ENCODE measurements around the gene PJA1.
A peak's percentile ranks its signal among the peaks of the same experiment; 100 is the strongest.

The PJA1 gene

GRCh38 chrX:69165087-69165651 lies at the start of gene PJA1:
Gene PJA1 (minus strand): TSS chrX:69165453. CDS start chrX:69163073, 2,380 bp downstream.
- peak; percentile 55 for DNase-seq (ENCODE audit: low read depth)

GRCh38 chrX:69214463-69214862 lies 49.2 kb upstream of the PJA1 start:
- DNase-seq (ENCODE audit: low read depth), result no peak

GRCh38 chrX:69211701-69212100 lies 46.4 kb upstream of the PJA1 start:
- no peak for DNase-seq (ENCODE audit: low read depth)

- DNase-seq (ENCODE audit: low read depth), result no peak
These were observed 45.3 kb upstream of the PJA1 start for GRCh38 chrX:69210581-69210980.

- DNase-seq (ENCODE audit: low read depth), result no peak
These were observed 42.0 kb upstream of the PJA1 start for GRCh38 chrX:69207216-69207615.

GRCh38 chrX:69203638-69204037 lies 38.4 kb upstream of the PJA1 start:
- DNase-seq (ENCODE audit: low read depth), result no peak

- no peak for DNase-seq (ENCODE audit: low read depth)
These were observed 32.4 kb upstream of the PJA1 start for GRCh38 chrX:69197690-69198089.

GRCh38 chrX:69196666-69197065 lies 31.4 kb upstream of the PJA1 start:
- DNase-seq (ENCODE audit: low read depth), result no peak

GRCh38 chrX:69195810-69196209 lies 30.6 kb upstream of the PJA1 start:
- no peak for DNase-seq (ENCODE audit: low read depth)

GRCh38 chrX:69195192-69195591 lies 29.9 kb upstream of the PJA1 start:
- DNase-seq (ENCODE audit: low read depth), result no peak

- no peak for DNase-seq (ENCODE audit: low read depth)
These were observed 27.4 kb upstream of the PJA1 start for GRCh38 chrX:69192603-69193002.

- no peak for DNase-seq (ENCODE audit: low read depth)
These were observed 24.5 kb upstream of the PJA1 start for GRCh38 chrX:69189576-69190371.

GRCh38 chrX:69186651-69187050 lies 21.4 kb upstream of the PJA1 start:
- no peak for DNase-seq (ENCODE audit: low read depth)

- no peak for DNase-seq (ENCODE audit: low read depth)
These were observed 20.6 kb upstream of the PJA1 start for GRCh38 chrX:69185886-69186285.

- DNase-seq (ENCODE audit: low read depth), result no peak
These were observed 19.9 kb upstream of the PJA1 start for GRCh38 chrX:69185141-69185540.

GRCh38 chrX:69182818-69183380 lies 17.6 kb upstream of the PJA1 start:
- no peak for DNase-seq (ENCODE audit: low read depth)

GRCh38 chrX:69179380-69179911 lies 14.2 kb upstream of the PJA1 start:
- DNase-seq (ENCODE audit: low read depth), result no peak

GRCh38 chrX:69178592-69178991 lies 13.3 kb upstream of the PJA1 start:
- no peak for DNase-seq (ENCODE audit: low read depth)

- no peak for DNase-seq (ENCODE audit: low read depth)
These were observed 12.4 kb upstream of the PJA1 start for GRCh38 chrX:69177511-69178162.

- DNase-seq (ENCODE audit: low read depth), result no peak
These were observed 10.8 kb upstream of the PJA1 start for GRCh38 chrX:69176053-69176452.

- DNase-seq (ENCODE audit: low read depth), result no peak
These were observed 8.7 kb upstream of the PJA1 start for GRCh38 chrX:69173906-69174305.

- DNase-seq (ENCODE audit: low read depth), result no peak
These were observed 7.7 kb upstream of the PJA1 start for GRCh38 chrX:69172937-69173336.

- no peak for DNase-seq (ENCODE audit: low read depth)
These were observed 5.1 kb upstream of the PJA1 start for GRCh38 chrX:69170319-69170718.
